Measurements from ENCODE around the gene SH3RF3.
A peak's percentile ranks its signal among the peaks of the same experiment; 100 is the strongest.

Gene SH3RF3

GRCh38 chr2:109305490-109306167, 176.6 kb downstream of the SH3RF3 start:
- no peak for DNase-seq (ENCODE audit: low read depth)

- DNase-seq (ENCODE audit: low read depth), result no peak
These were observed 177.2 kb downstream of the SH3RF3 start for GRCh38 chr2:109306190-109306589.

DNA sequence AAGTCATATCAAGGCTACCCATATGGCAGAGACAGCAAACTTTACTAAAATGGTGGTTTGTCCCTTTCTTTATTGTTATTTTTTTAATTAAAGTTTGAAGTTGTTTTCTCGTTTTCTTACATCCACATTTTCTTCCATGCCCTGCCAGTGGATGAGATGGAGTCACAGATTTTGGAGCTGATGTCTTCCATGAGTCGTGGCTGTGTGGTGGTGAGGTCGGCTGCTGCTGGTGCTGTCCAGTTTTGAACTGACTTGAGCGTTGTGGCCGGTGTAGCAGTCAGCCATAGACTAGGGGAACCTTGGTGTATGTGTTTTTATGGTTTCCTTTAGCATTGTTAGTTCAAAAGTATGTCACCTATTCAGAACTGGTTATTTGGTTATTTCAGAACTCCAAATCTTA, 182.8 kb downstream of the SH3RF3 start:
- no peak for DNase-seq (ENCODE audit: low read depth)

DNA sequence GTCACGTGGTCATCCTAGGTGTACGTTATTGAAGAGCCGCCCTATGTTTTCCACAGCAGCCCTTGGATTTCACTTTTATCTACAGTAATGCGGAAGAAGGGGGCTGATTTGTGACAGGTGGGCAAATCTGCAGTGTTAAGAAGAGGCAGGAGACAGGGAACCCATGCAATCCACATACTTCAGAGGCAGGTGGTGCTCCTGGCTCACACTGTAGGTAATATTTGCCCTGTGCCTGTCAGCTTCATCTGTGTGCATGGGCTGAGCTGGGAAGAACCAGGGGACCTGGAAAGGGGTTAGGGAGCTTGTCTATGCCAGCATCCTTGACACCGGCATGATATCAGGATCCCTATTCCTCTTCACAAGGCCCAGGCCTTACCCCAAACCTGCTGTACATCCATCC, 183.9 kb downstream of the SH3RF3 start:
- no peak for DNase-seq (ENCODE audit: low read depth)

DNA sequence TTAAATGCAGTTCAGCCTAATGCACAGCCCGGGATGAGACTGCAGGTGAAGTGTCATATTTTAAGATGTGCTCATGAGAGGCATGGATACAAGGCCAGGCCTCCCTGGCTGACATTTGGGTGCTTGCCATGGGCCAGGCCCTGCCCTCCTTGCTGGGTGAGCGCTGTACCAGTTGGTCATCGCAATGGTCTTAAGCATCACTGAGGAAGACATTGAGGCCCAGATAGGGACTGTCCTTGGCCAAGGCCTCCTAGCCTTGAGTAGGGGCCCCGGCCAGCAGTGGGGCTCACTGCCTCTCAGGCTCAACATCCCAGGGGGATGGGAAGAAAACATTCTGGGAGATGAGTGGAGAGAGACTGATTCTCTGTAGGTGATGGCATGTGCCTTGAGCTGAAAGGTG, 184.3 kb downstream of the SH3RF3 start:
- DNase-seq (ENCODE audit: low read depth), result no peak

DNA sequence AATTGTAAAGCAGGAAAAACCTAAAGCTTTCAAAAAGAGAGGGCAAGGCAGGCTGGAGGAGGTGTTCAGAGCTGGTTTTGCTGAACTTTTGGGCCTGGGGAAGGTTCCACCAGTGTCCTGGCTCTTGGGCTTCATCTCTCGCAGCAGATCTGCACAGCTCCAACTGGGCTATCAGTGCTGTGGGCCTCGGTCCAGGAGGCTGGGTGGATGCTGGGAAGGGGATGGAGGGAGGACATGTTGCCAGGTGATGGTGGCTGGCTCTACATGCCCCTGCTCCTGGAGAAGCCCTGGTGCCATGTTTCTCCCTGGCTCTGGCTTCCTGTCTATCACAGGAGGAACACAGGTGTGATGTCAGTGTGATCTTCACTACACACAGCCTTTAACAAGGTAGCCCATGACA, 187.1 kb downstream of the SH3RF3 start:
- DNase-seq (ENCODE audit: low read depth), result no peak

GRCh38 chr2:109317471-109318095, 188.6 kb downstream of the SH3RF3 start:
- DNase-seq (ENCODE audit: low read depth), result no peak

DNA sequence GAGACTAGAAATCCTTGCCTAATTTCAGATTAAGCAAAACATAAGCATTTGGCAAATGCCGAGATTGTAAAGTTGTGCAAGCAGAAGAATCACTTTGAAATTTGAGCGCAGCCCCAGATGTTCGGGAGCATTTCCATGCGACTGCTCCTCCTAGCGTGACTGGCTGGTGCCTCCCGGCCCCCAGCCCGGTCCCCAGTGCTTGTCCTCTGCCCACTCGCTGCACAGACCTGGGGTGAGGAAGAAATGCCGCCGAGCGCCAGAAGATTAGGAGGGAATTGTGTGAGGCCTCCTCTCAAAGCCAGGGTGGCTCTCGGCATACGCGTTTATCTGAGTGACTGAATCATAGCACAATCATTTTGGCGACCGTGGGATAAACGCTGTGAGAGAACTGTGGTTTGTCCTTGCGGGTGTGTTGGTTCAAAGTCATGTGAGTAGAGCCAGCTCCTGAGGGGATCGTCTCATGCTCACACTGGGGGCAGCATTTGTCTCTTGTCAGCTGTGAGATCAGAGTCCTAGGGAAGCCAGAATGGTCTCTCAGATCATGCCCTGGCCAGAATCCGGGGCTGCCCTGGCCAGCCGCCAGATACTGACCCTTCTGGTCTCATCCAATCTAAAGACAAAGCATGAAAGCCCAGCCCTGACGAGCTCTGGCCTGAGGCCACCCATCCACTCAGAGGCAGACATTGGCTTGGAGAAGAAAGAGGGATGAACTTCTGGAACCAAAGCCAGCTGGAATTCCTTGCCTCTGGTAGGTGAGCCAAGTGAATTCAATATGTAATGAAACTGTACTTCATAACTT, 189.3 kb downstream of the SH3RF3 start:
- DNase-seq (ENCODE audit: low read depth), result peak; percentile 88

DNA sequence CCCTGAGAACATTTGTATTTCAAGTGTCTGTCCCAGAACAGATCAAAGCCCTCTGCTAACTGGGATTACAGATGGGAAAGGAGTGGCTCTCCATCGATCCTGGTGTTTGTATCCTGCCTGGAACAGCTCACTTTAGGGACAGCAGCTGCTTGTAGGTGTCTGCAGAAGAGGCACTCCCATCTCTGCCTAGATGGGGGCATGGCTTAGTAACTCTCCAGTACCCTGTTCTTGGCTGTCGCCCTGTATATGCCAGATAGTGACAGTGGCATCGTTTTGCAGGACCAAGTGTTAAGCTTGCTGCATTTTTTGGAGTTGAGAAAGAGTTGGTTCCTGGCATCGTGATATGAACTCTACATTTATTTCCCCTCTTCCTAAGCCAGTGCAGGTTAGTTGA, 189.9 kb downstream of the SH3RF3 start:
- DNase-seq (ENCODE audit: low read depth), result no peak

DNA sequence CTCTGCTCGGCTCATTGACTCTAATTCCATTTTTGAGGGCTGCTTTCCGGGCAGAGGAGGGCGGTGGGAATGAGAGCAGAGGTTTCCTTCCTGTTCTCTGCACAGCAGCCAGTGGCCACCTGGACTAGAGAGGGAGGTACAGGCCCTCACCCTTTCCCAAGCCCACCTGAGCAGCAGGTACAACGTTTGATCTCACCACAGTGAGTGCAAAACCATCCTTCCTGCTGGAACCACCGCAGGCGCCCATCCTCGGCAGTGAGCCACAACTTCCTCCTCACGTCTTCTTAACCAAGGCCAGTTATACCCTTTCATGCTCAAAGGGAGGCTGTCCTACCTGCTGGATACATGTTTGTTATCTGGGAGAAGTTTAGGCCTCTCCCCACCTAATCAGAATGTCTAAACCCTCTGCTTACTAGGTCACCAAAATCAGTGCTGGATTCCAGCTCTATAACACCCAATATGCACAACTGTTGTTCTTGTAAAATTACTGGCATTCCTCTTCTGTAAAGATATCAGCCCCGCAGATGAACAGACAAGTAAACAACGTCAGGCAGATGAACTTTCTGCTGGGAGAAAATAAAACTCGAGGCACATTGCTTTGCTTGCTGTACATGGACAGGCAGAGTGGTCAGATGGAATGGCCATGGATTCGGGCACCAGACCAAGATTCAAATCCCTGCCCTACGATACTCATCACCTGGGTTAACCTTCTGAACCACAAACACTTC, 191.4 kb downstream of the SH3RF3 start:
- peak; percentile 73 for DNase-seq (ENCODE audit: low read depth)

- peak; percentile 67 for DNase-seq (ENCODE audit: low read depth)
These were observed 192.6 kb downstream of the SH3RF3 start for GRCh38 chr2:109321570-109321969.

DNA sequence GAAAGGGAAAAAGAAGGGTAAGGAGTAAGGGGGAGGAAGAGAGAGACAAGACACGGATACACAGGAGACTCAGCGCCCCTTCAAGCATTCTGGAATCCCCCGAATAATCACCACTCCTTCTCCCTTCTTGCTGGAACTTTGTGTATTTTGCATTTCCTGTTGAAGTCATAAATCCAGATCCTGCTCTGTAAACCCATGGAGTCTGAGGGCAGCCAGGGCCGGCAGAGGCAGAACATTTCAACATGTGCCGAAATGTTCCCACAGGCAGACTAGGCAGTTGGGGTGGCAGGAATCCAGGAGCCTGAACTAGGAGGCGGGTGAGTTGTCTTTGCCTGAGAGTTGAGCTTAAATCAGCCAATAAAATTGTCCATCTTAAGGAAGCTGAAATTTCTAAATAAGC, 193.1 kb downstream of the SH3RF3 start:
- DNase-seq (ENCODE audit: low read depth), result peak; percentile 99

DNA sequence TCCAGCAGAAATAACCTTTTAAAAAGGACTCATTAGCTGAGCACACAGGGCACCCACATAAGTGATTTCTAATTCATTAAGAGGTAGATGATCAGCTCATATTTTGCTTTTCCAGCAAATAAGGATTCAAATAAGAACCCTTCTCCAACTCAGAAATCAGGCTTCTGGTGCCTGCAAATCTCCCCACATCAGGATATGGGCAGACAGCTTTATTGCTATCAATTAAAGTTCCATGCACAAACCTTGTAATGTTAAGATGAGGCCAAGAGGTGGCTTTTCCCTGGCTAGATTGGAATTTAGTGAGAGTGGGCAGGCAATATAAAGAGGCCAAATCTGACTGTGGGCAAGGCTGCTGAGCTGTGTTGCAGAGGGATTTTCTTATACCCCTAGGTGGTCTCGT, 193.6 kb downstream of the SH3RF3 start:
- no peak for DNase-seq (ENCODE audit: low read depth)

DNA sequence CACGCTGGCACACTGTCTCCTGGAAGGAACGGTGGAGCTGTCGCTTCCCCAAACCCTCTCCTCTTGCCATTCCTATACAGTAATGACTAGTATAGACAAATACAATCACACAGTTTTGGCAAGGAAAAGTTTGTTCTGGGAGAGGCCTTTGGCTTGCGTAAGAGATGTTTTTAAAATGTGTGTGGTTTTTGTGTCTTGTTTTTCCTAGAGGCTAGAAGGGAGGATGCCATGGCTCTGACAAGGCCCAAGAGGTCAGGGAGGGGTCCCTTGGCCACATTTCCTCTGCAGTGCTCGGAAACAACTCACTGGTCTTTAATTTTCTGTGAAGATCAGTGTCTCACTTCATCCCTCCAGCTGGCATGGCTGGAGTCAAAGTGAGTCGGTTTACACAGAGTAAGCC, 195.9 kb downstream of the SH3RF3 start:
- DNase-seq (ENCODE audit: low read depth), result peak; percentile 99

DNA sequence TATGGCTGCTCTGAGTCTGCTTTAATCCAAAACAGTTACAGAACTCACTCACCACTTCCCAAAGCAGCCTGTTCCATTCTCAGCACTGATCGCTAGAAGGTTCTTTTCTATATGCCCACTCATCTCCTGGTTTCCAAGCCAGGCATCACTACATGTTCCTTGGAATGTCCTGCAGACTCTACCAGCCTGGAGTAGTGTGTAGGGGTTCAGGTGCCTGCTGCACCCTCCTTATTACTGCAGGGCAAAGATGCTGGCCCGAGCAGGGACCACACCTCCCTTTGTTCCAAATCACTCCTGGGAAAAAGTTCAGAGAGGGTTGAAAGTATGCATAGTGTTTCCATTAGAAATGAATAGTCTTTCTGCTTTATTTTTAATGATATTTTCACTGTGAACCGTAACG, 196.6 kb downstream of the SH3RF3 start:
- DNase-seq (ENCODE audit: low read depth), result no peak

DNA sequence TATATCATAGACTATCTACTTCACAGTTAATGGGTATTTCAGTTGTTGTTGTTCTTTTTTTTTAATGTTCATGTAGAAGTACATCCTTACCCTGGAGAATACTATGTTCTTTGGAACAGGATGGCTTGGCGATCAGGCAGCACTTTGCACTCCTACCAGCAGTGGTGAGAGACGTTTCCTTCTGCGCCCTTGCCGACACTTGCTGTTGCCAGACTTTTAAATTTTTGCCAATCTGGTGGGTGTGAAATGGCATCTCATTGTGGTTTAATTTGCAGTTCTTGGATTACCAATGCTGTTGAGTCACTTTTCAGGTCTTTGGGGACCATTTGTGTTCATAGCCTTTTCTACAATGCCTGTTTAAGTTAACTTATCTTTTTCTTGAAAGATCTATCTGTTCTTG, 197.3 kb downstream of the SH3RF3 start:
- no peak for DNase-seq (ENCODE audit: low read depth)

DNA sequence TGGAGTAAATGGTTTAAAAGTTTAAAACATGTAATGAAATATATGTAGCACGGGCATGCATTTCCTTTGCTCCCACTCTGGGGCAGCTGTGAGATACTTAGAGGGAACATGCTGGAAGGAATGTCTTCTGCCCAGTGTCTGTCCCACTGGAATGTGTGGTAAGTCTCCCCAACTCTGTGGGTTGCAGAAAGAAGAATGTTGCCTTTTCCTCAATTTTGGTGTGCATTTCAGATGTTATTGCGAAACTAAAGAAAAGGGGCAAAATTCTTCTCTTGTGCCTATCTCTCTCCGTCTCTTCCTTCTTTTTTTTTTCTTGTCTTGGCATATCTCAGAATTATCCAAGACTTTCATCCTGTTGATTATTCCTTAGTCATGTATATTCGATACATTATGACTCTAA, 201.1 kb downstream of the SH3RF3 start:
- DNase-seq (ENCODE audit: low read depth), result peak; percentile 89

- DNase-seq (ENCODE audit: low read depth), result no peak
These were observed 202.1 kb downstream of the SH3RF3 start for GRCh38 chr2:109331081-109331480.

- DNase-seq (ENCODE audit: low read depth), result peak; percentile 96
These were observed 203.2 kb downstream of the SH3RF3 start for GRCh38 chr2:109331896-109332848.

DNA sequence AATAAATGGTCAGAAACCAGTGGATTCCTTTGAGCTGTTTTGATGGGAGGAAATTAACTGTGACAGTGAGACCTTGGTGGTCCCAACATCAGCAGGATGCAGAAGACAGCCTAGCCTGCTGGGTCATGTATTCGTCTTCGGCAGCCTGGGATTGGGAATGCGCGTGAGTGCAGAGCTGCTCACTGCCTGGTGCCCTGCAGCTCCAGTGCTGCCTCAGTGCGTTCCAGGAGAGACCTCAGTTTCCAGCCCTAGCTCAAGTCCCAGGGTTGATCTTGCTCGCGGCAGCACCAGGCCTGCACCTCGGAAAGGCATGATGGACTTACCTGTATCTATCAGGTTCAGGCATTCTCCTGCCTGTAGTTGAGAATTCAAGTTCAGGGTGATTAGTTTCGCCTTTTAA, 203.9 kb downstream of the SH3RF3 start:
- no peak for DNase-seq (ENCODE audit: low read depth)

- no peak for DNase-seq (ENCODE audit: low read depth)
These were observed 204.6 kb downstream of the SH3RF3 start for GRCh38 chr2:109333414-109334210.

Measured in amniotic epithelial cell (primary cell).